ENCODE data around the gene OR10A4. TPM values are rescaled to one million over a fixed set of nuclear protein-coding genes. Genes with fewer than 3 reads are reported as not detected.

The OR10A4 gene
- not detected for total RNA-seq

- Histone ChIP-seq H3K36me3 (no peaks in the 10 kb centered on the region), H3K27ac (no peak within 1 kb of the TSS), H3K27me3 (no peaks in the 10 kb centered on the region), H3K4me1 (no peaks in the 10 kb centered on the region), H3K9me3 (no peaks in the 10 kb centered on the region), H3K4me3 (no peak within 1 kb of the TSS)
- intact Hi-C loops (cut with DNase I; ENCODE audit: low total_unique reads): no loop called here
- DNase-seq: no peak
- TF ChIP-seq POLR2A (IDR thresholded peaks at IDR 0.05): no peak
- no peak for TF ChIP-seq CTCF (IDR thresholded peaks at IDR 0.05)
Observed at GRCh38 chr11:6876325-6876724, at the start of gene OR10A4. OR10A4 (plus strand) TSS chr11:6876625; CDS start chr11:6876648, 23 bp downstream.

GRCh38 chr11:6828103-6828502 lies 48.3 kb upstream of the OR10A4 start:
- DNase-seq: no peak
- no peak for TF ChIP-seq CTCF (IDR thresholded peaks at IDR 0.05)
- no peak for TF ChIP-seq POLR2A (IDR thresholded peaks at IDR 0.05)
- Histone ChIP-seq H3K27me3 (no peaks in the 10 kb centered on the region), H3K36me3 (no peaks in the 10 kb centered on the region), H3K27ac (no peak overlapping the region), H3K9me3 (no peaks in the 10 kb centered on the region), H3K4me1 (no peaks in the 10 kb centered on the region), H3K4me3 (no peak overlapping the region)
- intact Hi-C loops (cut with DNase I; ENCODE audit: low total_unique reads): no loop called here

GRCh38 chr11:6833356-6833755 lies 43.1 kb upstream of the OR10A4 start:
- H3K27me3 ChIP-seq: no peaks in the 10 kb centered on the region
- no peak for TF ChIP-seq POLR2A (IDR thresholded peaks at IDR 0.05)
- no peak for TF ChIP-seq CTCF (IDR thresholded peaks at IDR 0.05)
- intact Hi-C loops (cut with DNase I; ENCODE audit: low total_unique reads): no loop called here
- no peaks in the 10 kb centered on the region for H3K36me3 ChIP-seq
- H3K27ac ChIP-seq: no peak overlapping the region
- no peaks in the 10 kb centered on the region for H3K9me3 ChIP-seq
- H3K4me1 ChIP-seq: no peaks in the 10 kb centered on the region
- no peak for DNase-seq
- no peak overlapping the region for H3K4me3 ChIP-seq

GRCh38 chr11:6834021-6834420 lies 42.4 kb upstream of the OR10A4 start:
- no peak for DNase-seq
- intact Hi-C loops (cut with DNase I; ENCODE audit: low total_unique reads): no loop called here
- Histone ChIP-seq H3K27me3 (no peaks in the 10 kb centered on the region), H3K4me3 (no peak overlapping the region), H3K27ac (no peak overlapping the region), H3K9me3 (no peaks in the 10 kb centered on the region), H3K4me1 (no peaks in the 10 kb centered on the region), H3K36me3 (no peaks in the 10 kb centered on the region)
- TF ChIP-seq CTCF (IDR thresholded peaks at IDR 0.05): no peak
- TF ChIP-seq POLR2A (IDR thresholded peaks at IDR 0.05): no peak

- no peaks in the 10 kb centered on the region for H3K4me1 ChIP-seq
- H3K9me3 ChIP-seq: no peaks in the 10 kb centered on the region
- H3K27me3 ChIP-seq: no peaks in the 10 kb centered on the region
- intact Hi-C loops (cut with DNase I; ENCODE audit: low total_unique reads): no loop called here
- TF ChIP-seq CTCF (IDR thresholded peaks at IDR 0.05) (no peak), POLR2A (IDR thresholded peaks at IDR 0.05) (no peak)
- DNase-seq: no peak
- H3K27ac ChIP-seq: no peak overlapping the region
- H3K36me3 ChIP-seq: no peaks in the 10 kb centered on the region
- no peak overlapping the region for H3K4me3 ChIP-seq
Observed at GRCh38 chr11:6841694-6842093, 34.7 kb upstream of the OR10A4 start.

Measured in uterus (tissue), 4 donors.